GM19452 (cell line): ENCODE data around the gene TCP11.

Experiments
- ATAC-seq: cut with Tn5 transposase; IDR thresholded peaks from one replicate; pipeline ENCODE4 v1.9.1; 2021; ENCODE audit not compliant: unreplicated experiment

The TCP11 gene

DNA sequence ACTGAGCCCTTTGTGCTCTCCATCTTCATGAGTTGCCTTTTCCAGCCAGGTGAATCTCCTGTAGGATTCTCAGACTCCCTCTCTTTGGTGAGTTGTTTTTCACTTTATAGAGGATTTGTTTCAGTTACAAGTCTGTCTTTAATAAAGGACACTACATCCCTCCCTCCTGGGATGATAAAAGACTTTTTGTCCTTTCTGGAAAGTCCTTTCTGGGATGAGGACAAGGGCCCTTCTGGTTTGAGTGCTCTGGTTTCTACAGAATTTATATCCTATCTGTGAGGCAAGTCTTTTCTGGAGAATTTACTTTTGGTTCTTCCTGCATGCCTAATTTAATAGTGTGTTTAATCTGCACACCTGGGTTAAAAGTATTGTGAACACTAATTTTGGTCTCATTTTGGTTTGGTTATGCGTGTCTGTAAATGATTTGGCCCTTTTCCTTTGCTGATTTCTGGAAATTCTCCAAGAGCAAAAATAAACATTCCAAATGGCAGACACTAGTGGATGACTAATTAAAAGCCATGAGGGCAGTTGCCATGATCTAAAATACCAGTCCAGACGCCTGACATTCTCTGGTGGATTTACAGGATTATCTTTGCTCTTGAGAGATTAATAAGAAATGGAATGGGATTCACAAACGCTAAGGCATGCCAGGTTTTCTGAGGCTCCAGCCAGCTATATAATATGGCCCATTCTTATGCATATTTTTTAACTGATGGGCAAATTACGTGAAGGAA is 44.8 kb downstream of the TCP11 start:
- no peak for ATAC-seq

DNA sequence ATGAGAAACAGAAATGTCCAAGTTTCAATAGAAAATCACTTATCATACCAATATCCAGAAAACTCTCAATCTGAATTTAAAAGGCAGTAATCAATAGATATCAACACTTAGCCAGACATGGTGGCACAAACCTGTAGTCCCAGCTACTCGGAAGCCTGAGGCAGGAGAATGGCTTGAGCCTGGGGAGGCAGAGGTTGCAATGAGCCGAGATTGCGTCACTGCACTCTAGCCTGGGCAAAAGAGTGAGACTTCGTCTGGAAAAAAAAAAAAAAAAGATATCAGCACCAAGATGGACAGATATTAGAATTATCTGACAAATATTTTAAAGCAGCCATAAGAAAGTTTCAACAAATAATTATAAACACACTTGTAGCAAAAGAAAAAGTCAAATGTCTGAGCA is 47.0 kb downstream of the TCP11 start:
- no peak for ATAC-seq

DNA sequence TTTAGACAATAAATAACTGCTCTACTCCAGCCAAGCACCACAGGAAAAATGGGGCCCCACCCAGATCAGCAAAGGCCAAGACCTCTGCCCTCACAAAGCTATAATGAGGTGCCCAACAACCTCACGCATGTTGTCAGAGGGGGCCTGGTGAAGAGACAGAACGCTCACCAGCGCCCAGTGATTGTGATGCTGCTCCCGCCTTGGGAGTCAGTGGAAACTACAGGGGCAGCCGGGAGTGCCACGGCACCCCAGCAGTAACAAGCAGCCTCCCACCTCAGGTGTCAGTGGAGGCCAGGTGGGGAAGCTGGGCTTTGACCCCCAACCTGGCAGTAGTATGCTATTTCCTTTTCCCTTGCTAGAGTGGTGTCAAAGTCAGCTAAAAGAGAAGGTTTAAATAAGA is 47.4 kb downstream of the TCP11 start:
- no peak for ATAC-seq

DNA sequence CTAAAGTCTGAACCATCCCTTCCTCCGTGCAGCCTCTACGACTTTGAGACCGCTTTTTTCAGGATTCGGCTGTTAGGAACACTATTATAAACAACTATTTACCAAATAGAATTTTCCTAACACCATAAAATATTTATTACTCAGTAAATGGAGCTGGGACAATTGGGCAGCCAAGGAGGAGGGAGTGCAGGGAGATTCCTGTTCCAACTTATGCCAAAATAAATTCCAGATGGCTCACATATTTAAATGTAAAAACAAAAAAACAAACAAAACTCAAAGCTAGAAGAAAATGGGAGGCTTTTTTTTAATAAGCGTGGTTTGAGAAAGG is 48.1 kb downstream of the TCP11 start:
- no peak for ATAC-seq

DNA sequence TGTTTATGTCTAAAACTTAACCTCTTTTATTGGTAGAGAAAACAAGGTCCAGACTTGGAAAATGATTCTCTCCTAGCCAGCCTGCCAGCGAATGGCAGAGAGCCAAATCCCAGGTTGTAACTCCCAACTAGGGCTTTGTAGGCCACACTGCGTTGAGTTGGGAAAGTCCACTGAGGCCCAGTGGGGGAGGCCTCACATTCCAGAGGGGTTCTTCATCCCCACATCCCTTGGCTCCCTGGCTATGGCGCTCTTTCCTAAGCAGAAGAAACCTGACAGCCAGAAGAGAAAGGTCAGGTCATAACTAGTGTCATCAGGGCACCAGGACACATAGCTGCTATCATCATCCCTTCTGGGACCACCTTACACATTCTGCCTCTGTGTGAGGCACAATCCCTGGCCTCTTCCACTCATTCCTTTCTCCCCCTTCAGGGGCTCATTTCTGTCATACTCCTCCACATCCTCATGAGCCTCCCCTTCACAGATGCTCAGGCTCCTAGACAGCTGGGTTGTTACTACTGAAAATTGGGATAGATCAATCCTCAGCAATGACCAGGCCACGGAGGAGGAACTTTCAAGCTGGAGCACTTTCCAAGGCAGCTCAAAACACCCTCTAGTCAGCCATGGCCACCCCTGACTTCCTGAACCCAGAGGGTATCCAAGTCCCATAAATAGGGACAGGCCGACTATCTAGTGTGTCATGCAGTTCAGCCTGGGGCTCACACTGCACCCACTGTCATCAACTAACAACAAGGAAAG is 48.6 kb downstream of the TCP11 start:
- no peak for ATAC-seq

DNA sequence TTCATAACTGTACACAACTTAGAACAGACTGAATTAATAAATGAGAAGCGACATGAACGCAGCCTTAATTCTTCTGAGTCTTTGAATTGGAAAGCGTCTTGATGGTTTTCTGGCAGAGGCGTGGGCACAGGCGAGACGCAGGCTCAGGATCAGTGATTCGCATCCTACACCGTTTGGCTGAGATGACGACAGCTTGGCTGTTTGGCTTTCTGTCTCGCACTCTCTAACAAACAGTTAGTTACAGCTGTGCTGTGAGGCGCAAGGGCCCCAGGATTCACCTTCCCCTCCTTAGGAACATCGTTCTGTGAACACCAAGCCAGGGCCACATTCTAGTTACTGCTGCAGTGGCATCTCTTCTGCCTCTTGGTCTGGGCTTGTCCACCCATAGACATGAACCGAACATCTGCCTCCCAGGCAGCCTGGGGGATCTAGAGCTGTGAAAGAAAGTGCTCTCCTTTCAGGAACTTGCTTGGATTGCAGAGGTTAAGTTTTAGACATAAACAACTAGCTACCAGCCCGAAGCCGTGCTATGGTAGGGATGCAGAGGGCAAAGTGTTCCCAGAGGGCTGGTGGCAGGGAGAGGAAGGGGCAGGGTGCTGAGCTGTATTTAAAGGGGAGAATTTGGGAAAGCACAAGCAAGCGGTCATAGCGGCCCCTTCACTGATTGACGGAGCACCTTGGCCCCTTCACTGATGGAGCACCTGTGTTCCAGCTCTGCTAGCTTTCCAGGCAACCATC is 49.6 kb downstream of the TCP11 start:
- no peak for ATAC-seq

DNA sequence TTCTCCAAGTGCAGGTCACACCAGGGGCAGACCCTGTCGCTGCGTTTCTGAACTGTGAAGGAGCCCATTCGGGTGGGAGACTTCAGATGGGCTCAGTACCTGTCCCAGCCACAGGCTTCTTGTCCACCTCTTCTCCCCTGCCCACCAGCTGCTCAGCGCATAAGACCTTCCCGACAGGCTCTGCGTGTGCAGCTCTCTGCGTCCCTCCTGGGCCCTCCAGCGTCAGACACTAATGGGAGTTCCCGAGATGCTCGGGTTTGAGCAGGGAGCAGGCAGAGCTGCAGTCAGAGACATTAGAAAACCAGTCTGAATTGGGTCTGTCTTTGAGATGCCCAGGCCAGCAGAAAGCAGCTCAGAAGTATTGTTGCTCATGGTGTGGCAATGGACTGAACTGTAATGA is 50.4 kb downstream of the TCP11 start:
- no peak for ATAC-seq

DNA sequence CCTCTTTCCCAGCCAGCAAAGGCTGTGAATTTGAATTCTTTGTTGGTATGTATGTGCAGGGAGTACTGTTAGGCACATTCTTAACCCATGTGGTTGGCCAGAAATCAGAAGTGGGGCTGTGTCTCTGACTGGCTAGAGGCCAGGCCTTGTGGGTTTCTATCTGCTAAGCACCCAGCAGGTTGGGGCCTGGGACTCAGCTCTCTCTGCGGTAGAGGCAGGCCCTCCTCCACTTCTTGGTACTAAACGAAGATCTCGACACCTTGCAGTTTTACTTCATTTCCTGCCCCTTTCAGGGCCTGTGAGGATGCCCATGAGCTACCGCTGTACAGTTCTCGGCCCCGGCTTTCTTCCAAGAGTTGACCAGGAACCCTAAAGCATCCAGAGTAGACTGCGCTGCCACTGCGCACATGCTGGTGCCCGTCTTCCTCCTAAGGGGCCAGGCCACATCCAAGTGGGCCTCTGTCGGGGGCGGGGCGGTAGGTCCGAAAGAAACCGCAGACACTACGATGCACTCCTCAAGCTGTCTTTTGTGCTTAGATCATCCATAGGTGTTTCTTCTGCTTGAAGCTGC is 51.1 kb downstream of the TCP11 start:
- no peak for ATAC-seq

DNA sequence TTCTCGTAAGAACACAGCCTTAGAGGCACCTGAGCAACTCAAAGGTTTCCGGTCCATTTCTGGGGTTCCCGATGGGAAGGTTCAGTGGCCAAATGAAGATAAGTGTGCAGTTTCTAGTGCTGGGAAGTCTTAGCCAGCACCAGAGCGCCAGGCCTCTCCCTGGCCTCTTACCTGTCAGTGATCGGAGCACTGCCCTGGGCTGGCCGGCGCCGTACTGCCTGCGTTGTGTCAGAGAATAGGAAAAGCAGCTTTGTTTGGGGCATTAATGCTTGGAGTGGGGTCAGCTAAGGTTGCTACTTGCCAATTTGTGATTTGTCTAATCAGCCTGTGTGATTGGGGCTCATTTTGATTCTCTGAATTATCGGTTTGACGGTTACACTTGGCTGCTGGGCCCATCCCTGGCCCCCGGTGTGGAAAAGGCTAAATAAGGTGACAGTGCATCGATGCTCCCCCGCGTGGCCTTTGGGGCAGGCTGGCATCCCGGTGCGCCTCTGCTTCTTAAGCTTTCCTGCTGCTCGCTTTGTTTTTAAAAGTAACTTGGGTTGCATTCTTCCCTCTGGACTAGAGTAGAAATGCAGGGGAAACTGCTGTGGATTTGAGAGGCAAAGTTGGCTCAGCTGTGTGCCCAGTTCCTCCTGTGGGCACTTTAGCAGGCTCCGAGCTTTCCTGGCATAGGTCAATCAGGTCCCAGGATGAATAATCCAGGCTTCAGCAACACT is 51.8 kb downstream of the TCP11 start:
- ATAC-seq = no peak

DNA sequence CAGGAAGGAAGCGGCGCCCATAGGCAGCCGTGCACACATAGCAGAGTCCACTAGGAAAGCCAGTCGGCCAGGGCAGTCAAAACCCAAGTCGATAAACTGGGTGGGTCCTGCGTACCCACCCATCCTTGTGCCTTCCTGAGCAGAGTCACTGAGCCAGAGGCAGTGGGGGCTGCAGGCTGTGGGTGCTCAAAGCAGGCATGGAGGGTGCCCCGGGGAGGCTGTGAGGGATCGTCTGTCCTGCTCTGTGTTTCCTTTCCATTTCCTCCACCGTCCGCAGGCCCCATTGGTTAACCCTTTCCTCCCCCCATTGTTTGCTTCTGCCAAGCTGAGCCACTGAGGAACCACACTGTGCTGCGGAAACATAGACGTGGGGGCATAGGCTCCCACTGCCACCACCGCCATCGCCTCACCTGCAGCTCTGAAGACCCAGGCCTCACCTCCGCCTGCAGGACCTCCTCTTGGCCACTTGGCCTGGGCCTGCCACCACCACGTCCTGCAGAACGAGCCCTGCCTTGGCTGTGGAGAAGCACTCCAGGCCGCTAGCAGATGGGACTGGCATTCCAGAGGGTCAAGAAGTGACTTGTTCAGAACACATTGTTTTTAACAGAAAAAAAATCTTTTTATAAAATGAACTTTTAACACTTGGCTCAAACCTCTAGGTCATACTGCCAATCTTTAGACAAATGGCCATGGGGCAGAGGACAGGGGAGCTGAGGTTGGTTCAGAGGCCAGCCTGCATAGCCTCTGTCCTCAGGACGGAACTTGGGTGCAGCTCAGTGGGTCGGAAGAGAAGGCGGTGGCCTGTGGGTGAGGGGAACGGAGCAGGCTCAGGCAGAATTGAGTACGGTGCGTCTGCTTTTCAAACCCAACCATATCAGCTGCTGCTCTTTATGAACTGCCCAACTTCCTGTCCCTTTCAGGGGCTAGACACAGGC is 52.6 kb downstream of the TCP11 start:
- ATAC-seq = no peak

DNA sequence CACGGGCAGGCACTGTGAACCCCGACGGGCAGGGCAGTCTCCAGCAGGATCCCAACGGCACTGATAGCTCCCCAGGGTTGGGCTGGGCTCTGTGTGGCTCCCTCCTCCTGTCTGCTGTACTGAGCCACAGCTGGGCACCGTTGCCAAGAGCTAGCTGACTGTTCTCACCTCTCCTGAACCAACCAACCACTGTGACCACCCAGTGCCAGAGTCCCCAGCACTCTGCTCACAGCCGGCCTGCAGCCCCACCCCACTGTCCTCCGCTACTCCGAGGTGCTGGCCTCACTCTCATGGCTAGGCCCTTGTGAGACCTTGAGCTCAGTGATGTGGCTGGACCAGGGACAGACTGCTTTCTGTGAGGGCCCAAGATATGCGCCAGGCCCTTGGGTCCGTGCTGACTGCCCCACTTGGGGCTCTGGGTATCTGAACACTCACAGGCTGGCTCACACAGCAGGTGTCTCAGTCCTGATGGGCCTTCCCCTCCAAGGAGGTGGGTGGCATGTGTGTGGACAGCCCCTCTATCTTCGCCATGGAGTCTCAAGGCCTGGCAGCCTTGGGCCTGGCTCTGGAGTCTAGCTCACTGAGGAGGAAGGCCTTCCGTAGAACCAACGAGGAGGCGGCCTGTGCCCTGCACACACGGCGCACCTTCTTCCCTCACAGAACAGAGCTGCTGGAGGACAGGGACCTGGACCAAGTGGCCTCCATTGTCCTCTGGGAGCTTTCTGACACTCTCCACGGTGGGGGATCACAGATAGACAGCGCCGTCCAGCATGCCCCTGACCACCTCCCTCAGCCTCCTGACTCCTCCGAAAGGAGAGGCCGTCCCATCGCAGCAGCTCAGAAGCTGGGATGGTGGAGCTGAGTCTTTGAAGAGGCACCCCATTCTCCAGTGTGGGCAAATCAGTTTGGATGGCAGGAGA is 53.5 kb downstream of the TCP11 start:
- ATAC-seq = no peak

DNA sequence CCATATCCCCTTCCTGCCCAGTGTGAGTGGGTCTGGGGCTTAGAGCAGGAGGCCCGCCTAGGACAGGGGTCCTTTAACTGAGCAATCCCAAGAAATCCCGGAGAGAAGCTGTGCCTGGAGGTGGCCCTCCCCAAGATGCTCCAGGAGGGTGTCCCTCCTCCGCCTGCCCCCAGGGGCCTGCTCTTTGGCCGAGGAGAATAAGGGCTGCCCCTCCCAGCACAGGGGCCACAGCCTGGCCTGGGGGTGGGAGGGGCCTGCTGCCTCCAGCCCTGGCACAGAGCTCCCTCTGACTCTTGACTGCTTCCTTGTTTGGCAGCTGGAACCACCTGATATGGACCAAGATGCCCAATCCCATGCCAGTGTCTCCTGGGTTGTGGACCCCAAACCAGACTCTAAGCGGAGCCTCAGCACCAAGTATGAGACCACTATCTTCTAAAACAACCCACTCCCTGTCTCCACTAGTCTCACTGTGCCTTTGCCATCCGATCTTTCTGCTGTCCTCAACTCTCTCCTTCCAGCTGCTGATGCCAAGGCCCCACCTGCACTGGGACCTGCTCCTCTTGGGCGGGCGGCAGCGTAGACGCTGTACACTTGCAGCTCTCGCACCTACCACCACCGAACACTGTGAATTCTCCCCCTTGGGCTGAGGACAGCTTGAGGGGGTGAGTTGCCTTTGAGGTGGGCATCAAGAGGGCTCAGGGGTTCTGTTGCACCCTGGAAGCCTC is 54.3 kb downstream of the TCP11 start:
- ATAC-seq = no peak

DNA sequence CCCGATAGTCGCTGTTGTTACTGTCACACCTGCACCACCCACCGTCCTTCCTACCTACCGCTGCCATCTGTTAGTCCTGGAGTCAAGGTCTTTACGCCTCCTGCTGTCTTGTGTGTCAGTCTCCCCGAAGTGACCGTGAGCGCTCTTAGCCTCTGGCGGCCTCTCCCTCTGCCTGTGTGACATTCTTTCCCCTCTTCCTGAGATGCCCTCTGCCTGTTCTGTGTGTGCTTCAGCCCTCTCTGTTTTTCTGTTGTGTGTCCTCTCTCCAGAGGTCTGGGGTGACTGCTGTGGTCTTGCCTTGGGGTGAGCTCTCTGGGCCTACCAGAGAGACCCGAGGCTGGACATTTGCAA is 54.9 kb downstream of the TCP11 start:
- ATAC-seq = no peak

DNA sequence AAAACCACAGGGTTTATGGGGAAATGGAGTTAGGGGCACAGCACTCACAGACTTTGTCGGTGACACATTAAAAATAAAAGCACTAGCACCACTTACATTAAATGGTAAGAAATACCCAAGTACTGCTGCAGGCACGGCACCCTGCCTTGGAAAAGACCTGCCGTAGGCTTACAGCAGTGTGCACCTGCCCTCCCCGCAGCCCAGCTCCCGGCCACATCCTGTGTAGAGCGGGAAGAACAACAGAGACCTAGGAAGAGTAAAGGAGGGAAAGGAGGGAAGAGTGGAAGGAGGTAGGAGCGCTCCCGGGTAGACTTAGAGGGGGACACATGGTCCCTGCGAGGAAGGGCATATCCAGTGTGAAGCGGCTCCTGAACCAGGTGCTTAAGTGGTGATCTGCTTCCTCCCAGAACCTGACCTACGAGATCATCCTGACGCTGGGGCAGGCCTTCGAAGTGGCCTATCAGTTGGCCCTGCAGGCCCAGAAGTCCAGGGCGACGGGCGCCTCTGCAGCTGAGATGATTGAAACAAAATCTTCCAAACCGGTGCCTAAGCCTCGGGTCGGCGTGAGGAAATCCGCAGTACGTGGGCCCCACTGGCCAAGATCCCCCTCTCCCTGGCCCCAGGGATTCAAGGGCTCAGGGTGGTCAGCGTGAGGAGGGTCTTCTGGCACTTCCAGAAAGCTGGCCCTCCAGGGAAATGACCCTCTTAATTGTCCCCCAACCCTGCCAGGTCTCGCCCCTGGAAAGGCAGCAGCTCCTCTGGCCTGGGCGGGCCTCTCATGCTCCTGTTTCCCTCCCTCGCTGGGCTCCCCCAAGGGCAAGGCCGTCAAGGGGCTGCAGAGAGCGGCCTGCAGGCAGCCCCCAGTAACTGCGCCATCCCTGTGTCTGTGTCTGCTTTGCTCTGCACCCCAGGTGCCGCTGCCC is 55.5 kb downstream of the TCP11 start:
- ATAC-seq = no peak

DNA sequence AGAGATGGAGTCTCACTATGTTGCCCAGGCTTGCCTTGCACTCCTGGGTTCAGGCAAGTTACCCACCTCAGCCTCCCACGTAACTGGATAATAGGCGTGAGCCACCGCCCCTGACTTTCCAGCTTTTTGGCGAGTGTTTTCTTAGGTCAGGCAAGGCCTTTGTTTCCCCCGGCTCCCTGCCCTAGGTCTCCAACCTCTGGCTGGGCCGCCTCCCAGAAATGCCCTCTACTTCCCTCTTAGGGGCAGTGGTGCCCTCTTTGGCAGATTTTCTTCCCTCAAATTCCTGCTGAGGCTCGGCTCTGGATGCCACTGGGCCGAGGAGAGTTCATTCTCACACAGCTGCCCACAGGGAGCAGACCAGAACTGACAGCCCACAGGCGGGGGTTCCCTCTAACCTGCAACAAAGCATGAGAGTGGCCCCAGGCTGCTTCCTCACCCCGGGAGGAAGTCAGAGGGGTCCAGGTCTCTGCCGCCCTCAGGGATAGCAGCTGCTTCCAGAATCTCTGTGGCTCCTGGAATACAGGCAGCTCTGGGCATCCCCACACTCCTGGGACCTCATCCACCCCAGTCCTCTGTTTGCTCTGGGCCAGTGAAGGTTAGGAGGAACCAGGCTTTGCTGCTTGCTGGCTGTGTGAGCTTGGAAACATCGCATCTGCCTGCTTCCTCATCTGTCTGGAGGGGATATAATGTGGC is 56.5 kb downstream of the TCP11 start:
- no peak for ATAC-seq

DNA sequence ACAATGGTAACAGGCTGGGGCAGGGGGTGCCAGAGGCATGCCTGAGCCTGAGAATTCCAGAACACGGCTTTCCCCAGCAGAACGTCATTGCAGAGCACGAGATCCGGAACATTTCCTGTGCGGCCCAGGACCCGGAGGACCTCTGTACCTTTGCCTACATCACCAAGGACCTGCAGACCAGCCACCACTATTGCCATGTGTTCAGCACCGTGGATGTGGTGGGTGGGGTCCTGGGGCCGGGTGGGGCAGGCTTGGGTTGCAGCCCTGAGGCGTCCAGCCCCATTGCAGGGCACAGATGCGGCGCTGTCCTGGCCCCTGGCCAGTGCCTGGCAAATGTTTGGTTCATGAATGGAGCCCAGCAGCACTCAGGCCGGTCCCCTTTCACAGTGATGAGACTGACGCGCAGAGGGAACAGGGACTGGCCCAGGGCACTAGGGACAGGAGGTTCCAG is 57.1 kb downstream of the TCP11 start:
- no peak for ATAC-seq

DNA sequence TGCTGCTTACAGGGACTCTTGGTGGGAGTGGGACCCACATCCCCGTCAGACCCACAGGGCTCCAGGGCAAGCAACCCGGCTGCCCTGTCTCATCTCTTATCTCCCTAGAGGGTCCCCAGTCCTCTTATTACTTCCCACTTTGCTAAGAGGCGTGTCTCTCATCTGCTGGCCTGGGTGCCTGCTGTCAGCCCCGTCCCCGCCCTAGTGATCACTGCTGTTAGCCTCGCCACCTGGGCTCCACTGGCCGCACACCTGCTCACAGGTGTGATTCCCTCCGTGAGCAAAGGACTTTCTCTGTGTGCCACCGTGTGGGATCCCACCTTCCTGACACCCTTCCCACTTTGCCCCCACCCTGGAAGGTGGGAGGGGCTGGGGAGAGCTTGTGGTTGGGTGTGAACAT is 57.6 kb downstream of the TCP11 start:
- no peak for ATAC-seq
